ENCODE measurements around the gene COL20A1. TPM values are rescaled to one million over a fixed set of nuclear protein-coding genes. Genes with fewer than 3 reads are reported as not detected.

COL20A1 gene
- total RNA-seq, 6 experiments from 2014 or later = 0.02 TPM; not detected in 5

- TF ChIP-seq, protein P1, sequence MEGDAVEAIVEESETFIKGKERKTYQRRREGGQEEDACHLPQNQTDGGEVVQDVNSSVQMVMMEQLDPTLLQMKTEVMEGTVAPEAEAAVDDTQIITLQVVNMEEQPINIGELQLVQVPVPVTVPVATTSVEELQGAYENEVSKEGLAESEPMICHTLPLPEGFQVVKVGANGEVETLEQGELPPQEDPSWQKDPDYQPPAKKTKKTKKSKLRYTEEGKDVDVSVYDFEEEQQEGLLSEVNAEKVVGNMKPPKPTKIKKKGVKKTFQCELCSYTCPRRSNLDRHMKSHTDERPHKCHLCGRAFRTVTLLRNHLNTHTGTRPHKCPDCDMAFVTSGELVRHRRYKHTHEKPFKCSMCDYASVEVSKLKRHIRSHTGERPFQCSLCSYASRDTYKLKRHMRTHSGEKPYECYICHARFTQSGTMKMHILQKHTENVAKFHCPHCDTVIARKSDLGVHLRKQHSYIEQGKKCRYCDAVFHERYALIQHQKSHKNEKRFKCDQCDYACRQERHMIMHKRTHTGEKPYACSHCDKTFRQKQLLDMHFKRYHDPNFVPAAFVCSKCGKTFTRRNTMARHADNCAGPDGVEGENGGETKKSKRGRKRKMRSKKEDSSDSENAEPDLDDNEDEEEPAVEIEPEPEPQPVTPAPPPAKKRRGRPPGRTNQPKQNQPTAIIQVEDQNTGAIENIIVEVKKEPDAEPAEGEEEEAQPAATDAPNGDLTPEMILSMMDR (IDR thresholded peaks at IDR 0.05) = no peak
- peaks cover 4% of the 10 kb centered on the region for H3K27me3 Mint-ChIP-seq (ENCODE audit: insufficient read depth)
- no peaks in the 10 kb centered on the region for H3K36me3 Mint-ChIP-seq (ENCODE audit: low read depth)
- H3K9me3 Mint-ChIP-seq = no peaks in the 10 kb centered on the region
- DNase-seq = no peak
- H3K4me3 Mint-ChIP-seq = no peak overlapping the region
- no peak overlapping the region for H3K27ac Mint-ChIP-seq
- no peaks in the 10 kb centered on the region for H3K4me1 Mint-ChIP-seq (ENCODE audit: low read depth)
These were observed 19.3 kb downstream of the COL20A1 start for GRCh38 chr20:63312273-63312672.

DNA sequence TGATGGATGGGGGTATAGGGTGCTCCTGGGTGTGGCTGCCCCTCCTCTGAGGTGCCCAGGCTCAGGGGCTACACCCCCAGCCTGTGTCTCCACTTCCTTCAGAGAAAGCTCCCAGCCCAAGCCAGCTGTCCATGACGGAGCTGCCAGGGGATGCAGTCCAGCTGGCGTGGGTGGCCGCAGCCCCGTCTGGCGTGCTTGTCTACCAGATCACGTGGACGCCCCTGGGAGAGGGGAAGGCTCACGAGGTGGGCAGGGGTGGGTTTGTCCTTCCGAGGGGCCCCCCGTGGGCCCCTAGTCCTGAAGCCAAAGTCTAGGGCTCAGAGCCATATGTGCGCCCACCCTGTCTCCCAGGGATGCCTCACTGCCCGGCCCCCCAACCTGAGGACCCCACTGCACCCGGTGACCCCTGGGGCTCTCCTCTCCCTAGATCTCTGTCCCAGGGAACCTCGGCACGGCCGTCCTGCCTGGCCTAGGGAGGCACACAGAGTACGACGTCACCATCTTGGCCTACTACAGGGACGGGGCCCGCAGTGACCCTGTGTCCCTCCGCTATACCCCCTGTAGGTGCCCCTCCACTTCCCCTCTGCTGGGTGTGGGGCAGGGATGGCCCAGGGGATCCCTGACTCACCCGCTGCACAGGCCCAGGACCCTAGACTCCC, 19.8 kb downstream of the COL20A1 start:
- H3K27ac Mint-ChIP-seq = no peak overlapping the region
- H3K4me3 Mint-ChIP-seq = no peak overlapping the region
- no peaks in the 10 kb centered on the region for H3K9me3 Mint-ChIP-seq
- DNase-seq = no peak
- no peaks in the 10 kb centered on the region for H3K36me3 Mint-ChIP-seq (ENCODE audit: low read depth)
- H3K4me1 Mint-ChIP-seq (ENCODE audit: low read depth) = no peaks in the 10 kb centered on the region
- TF ChIP-seq, protein P1 (IDR thresholded peaks at IDR 0.05) = no peak
- H3K27me3 Mint-ChIP-seq (ENCODE audit: insufficient read depth) = peaks cover 4% of the 10 kb centered on the region

DNA sequence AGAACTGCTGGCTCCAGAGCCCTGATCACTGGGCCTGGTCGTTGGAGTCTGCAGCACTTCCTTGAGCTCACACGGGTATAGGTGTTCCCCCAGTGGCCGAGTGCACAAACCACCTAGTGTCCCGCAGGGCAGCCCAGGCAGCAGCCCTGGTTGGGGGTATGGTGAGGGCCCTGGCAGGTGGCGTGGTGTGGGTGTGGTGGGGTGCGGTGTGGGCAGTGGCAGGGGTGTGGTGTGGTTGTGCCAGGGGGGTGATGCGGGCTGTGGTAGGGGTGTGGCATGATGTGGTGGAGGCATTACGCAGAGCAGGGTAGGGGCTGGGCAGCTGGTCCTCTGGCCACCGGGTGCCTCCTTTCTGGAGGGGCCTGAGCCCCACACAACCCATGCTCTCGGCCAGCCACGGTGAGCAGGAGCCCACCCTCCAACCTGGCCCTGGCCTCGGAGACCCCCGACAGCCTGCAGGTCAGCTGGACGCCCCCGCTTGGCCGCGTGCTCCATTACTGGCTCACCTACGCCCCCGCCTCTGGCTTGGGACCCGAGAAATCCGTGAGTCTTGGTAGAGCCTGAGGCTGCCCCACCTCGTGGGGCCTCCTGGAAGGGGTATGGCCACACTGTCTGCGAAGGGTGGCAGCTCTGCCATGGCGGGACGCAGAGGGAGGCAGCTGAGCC, 20.5 kb downstream of the COL20A1 start:
- no peak for DNase-seq
- H3K36me3 Mint-ChIP-seq (ENCODE audit: low read depth) = no peaks in the 10 kb centered on the region
- no peak overlapping the region for H3K27ac Mint-ChIP-seq
- peaks cover 4% of the 10 kb centered on the region for H3K27me3 Mint-ChIP-seq (ENCODE audit: insufficient read depth)
- H3K4me1 Mint-ChIP-seq (ENCODE audit: low read depth) = no peaks in the 10 kb centered on the region
- no peak overlapping the region for H3K4me3 Mint-ChIP-seq
- TF ChIP-seq, protein P1 (IDR thresholded peaks at IDR 0.05) = no peak
- no peaks in the 10 kb centered on the region for H3K9me3 Mint-ChIP-seq

DNA sequence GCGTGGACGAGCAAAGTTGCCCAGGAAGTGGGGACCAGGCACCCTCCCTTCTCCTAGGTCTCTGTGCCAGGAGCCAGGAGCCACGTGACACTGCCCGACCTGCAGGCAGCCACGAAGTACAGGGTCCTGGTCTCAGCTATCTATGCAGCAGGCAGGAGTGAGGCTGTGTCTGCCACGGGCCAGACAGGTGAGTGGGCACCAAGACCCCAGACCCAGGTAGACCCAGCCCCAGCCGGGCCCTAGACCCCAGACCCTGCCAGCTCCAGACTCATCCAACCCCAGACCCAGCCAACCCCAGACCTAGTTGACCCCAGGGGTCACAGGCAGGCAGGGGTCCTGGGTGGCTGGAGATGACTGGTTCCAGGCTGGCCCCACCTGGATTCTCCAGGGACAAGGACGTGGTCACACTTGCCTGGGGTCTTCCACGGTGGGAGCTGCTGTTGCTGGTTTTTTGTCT, 21.1 kb downstream of the COL20A1 start:
- Mint-ChIP-seq H3K27me3 (ENCODE audit: insufficient read depth) (peaks cover 4% of the 10 kb centered on the region), H3K4me3 (no peak overlapping the region), H3K4me1 (ENCODE audit: low read depth) (no peaks in the 10 kb centered on the region), H3K9me3 (no peaks in the 10 kb centered on the region), H3K27ac (no peak overlapping the region), H3K36me3 (ENCODE audit: low read depth) (no peaks in the 10 kb centered on the region)
- no peak for DNase-seq
- TF ChIP-seq, protein P1 (IDR thresholded peaks at IDR 0.05) = no peak

DNA sequence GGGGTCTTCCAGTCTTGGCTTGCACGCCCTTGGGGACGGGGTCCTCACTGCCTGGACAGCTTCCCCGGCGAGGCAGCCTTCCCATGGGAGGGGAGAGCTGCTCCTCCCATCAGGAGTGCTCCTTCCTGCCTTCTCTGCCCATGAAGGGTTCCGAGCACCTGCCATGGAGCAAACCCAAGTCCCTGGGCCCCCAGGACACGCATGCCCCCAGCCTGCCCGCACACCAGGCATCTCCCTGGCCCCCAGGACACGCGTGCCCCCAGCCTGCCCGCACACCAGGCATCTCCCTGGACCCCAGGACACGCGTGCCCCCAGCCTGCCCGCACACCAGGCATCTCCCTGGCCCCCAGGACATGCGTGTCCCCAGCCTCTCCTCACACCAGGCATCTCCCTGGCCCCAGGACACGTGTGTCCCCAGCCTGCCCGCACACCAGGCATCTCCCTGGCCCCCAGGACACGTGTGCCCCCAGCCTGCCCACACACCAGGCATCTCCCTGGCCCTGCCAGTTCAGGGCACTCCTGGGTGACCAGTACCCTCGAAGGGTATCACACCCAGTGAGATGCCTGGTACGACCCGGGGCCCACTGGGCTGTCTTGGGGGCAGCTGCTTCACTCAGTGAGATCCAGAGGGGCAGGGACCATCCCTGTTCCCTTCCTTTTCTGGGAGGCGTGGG, 21.7 kb downstream of the COL20A1 start:
- Mint-ChIP-seq H3K36me3 (ENCODE audit: low read depth) (no peaks in the 10 kb centered on the region), H3K4me3 (no peak overlapping the region), H3K9me3 (no peaks in the 10 kb centered on the region), H3K27me3 (ENCODE audit: insufficient read depth) (peaks cover 1% of the 10 kb centered on the region; the same call in 1 of the 2 replicates), H3K27ac (no peak overlapping the region), H3K4me1 (ENCODE audit: low read depth) (no peaks in the 10 kb centered on the region)
- TF ChIP-seq, protein P1 (IDR thresholded peaks at IDR 0.05) = no peak
- DNase-seq = no peak
